Prostate gland (tissue), 2 donors: Measurements from ENCODE around the gene TMEM220.

ENCODE experiments used
- POLR2AphosphoS5 ChIP-seq: sonication (generic); formaldehyde crosslinking; IDR thresholded peaks from one replicate; pipeline ENCODE4 v1.6.1; 2017; ENCODE audit warnings: antibody characterized with exemption
- TF ChIP-seq, protein P1 (sequence below), 4 experiments: fragments of 200-600 bp in 2 of 4; fragments of 450-650 bp in 2 of 4; sonication (generic) in 2 of 4; IDR thresholded peaks; 1 replicate in 3 of 4; 2 replicates in 1 of 4; pipeline ENCODE4 v1.5.1; 2016 to 2019; ENCODE audit warnings: antibody characterized with exemption in 4 of 4, mild to moderate bottlenecking in 2 of 4, moderate library complexity in 2 of 4

DNA sequence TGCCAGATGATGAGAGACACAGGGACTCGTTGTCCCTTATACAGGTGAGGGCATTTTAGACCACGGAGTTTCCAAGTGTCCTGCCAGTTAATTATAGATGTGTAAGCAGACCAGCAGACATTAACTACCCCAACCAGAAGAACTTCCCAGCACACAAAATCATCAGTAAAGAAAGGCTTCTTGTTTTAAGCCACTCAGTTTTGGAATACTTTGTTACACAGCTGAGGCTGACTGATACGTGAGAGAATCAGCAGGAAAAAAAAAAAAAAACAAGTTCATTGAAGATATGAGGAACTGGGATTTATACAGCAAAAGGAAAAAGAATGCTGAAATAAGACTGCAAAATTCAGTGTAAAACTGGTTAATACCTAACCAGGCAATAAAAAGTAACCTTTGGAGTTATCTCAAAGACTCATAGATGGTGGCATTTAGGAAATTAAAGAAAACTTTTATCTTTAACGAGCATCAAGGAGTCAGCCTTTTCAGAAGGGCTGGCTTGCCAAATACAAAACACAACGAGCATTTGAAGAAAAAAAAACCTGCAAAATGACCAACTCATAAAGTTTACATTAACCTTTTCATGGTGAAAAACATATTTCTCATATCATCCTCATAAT is 46.0 kb upstream of the TMEM220 start:
- TF ChIP-seq, protein P1, sequence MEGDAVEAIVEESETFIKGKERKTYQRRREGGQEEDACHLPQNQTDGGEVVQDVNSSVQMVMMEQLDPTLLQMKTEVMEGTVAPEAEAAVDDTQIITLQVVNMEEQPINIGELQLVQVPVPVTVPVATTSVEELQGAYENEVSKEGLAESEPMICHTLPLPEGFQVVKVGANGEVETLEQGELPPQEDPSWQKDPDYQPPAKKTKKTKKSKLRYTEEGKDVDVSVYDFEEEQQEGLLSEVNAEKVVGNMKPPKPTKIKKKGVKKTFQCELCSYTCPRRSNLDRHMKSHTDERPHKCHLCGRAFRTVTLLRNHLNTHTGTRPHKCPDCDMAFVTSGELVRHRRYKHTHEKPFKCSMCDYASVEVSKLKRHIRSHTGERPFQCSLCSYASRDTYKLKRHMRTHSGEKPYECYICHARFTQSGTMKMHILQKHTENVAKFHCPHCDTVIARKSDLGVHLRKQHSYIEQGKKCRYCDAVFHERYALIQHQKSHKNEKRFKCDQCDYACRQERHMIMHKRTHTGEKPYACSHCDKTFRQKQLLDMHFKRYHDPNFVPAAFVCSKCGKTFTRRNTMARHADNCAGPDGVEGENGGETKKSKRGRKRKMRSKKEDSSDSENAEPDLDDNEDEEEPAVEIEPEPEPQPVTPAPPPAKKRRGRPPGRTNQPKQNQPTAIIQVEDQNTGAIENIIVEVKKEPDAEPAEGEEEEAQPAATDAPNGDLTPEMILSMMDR (IDR thresholded peaks at IDR 0.05), result no peak
- no peak for TF ChIP-seq POLR2AphosphoS5
